GM12873 (cell line): ENCODE measurements around the gene PRAMEF26.
"Not testable (repeated sequence)": the region's sequence is repeated elsewhere in the genome, so short reads cannot be mapped to it uniquely, and the experiment has no call there.

ENCODE experiments used
- TF ChIP-seq, protein P1 (sequence below): IDR thresholded peaks from 2 replicates; pipeline ENCODE4 v1.5.1; 2012; ENCODE audit warnings: low read depth, mild to moderate bottlenecking, moderate library complexity, low read length, control low read depth; ENCODE audit not compliant: insufficient read depth; ENCODE audit errors: missing control alignments

Gene PRAMEF26

DNA sequence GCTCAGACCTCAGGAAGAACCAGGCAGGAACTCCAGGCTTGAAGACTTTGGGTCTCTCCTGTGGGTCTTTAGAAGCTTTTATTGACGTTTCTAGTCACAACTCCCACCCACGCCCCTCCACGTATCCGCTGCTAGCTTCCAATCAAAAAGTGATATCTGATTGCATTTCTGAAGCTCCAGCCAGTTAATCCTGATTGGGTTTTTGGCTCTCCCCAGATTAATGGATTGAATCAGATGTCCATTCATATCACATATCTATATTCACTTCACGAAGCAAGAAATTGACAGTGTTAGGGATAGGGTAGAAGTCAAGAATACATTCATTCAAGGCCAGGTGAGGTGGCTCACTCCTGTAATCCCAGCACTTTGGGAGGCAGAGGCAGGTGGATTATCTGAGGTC is at the start of gene PRAMEF26:
PRAMEF26 (minus strand) TSS at position 101 of the 400 bp plus-strand sequence. CDS start 2,914 bp downstream, outside the sequence.
- TF ChIP-seq, protein P1, sequence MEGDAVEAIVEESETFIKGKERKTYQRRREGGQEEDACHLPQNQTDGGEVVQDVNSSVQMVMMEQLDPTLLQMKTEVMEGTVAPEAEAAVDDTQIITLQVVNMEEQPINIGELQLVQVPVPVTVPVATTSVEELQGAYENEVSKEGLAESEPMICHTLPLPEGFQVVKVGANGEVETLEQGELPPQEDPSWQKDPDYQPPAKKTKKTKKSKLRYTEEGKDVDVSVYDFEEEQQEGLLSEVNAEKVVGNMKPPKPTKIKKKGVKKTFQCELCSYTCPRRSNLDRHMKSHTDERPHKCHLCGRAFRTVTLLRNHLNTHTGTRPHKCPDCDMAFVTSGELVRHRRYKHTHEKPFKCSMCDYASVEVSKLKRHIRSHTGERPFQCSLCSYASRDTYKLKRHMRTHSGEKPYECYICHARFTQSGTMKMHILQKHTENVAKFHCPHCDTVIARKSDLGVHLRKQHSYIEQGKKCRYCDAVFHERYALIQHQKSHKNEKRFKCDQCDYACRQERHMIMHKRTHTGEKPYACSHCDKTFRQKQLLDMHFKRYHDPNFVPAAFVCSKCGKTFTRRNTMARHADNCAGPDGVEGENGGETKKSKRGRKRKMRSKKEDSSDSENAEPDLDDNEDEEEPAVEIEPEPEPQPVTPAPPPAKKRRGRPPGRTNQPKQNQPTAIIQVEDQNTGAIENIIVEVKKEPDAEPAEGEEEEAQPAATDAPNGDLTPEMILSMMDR = not testable (repeated sequence)

DNA sequence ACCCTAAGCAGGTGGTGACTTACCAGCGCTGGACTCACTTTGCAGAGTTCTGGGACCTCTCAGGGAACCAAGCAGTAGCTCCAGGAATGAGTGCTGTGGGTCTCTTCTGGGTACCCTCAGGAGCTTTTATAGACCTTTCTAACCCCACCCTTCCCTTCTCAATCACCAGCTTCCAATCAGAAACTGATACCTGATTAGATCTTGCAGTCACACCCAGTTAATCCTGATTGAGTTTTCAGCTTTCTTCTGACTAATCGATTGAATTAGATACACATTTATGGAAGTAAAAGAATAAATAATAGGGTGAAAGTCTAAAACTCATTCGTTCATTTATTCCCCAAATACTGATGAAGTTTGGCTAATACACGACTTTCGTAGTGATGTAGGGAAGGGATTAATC is 45.5 kb upstream of the PRAMEF26 start, which contains the start of gene PRAMEF13:
PRAMEF13 (minus strand) TSS at position 101 of the 400 bp plus-strand sequence. CDS start 1,820 bp downstream, outside the sequence.
- TF ChIP-seq, protein P1 = not testable (repeated sequence)

DNA sequence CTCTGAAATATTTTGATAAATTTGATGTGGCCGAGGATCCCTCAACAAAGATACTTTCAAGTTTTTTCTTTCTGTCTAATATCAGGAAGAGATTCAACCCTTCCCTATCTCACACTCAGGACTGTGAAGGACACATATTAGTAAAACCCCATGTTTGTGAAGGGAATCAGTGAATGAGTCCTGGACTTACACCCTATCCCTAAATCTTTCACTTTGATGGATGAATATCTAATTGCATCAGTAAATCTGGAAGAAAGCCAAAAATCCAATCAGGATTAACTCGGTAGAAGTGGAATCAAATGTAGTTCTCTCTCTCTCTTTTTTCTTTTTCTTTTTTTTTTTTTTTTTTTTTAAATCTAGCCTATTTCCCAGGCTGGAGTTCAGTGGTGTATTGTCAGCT is 15.7 kb upstream of the PRAMEF26 start, which contains the start of gene PRAMEF9:
PRAMEF9 (plus strand) TSS at position 301 of the 400 bp plus-strand sequence. CDS start 3,433 bp downstream, outside the sequence.
- TF ChIP-seq, protein P1 = not testable (repeated sequence)

DNA sequence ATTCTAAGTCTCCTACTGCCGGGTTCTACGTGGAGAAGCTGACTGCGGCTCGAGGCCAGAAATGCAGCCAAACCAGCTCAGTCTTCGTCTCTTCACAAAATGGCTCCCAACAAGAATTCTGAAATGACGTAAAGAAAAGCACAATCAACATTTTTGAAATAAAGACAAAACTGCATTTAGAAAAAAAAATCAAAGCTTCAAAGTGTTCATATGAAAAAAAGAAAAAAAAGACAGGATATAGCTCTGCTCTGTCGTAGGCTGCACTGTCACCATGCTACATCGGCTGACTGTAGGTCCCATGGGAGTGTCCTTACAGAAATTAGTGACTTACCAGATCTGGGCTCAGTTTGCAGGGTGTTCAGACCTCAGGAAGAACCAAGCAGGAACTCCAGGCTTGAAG is 9.7 kb upstream of the PRAMEF26 start, which contains the start of gene HNRNPCL4:
HNRNPCL4 (minus strand) TSS at position 101 of the 400 bp plus-strand sequence. CDS start 164 bp downstream, outside the sequence.
- TF ChIP-seq, protein P1 = not testable (repeated sequence)

DNA sequence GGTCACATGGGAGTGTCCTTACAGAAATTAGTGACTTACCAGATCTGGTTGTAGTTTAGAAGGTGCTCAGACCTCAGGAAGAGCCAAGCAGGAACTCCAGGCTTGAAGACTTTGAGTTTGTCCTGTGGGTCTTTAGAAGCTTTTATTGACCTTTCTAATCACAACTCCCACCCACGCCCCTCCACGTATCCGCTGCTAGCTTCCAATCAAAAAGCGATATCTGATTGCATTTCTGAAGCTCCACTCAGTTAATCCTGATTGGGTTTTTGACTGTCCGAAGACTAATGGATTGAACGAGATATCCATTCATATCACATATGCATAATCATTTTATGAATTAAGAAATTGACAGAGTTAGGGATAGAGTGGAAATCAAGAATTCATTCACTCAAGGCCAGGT is 39.1 kb downstream of the PRAMEF26 start, which contains the start of gene HNRNPCL2:
HNRNPCL2 (minus strand) TSS at position 101 of the 400 bp plus-strand sequence. CDS start 454 bp downstream, outside the sequence.
- TF ChIP-seq, protein P1 = not testable (repeated sequence)
